ENCODE measurements around the gene GNPTG. TPM values are rescaled to one million over a fixed set of nuclear protein-coding genes. Genes with fewer than 3 reads are reported as not detected.

GNPTG gene
- total and polyA plus RNA-seq, 2 of the 13 experiments (the other 11 are each of a cell fraction or from before 2014, with no cell fraction given) = 22.7 to 71.1 TPM

- TF ChIP-seq ZNF687 (CRISPR knock-in tag; IDR thresholded peaks at IDR 0.05) (peak; percentile 64), HOXD1 (CRISPR knock-in tag; IDR thresholded peaks at IDR 0.05) (0 out of 2 replicates have a peak, but pooled peaks have one; percentile 35), CBX1 (IDR thresholded peaks at IDR 0.05; ENCODE audit: low read depth) (no peak), ZNF569 (CRISPR knock-in tag; IDR thresholded peaks at IDR 0.05; ENCODE audit: borderline replicate concordance) (no peak), ZBTB7A (CRISPR knock-in tag; IDR thresholded peaks at IDR 0.05) (no peak), KDM3A (CRISPR knock-in tag; IDR thresholded peaks at IDR 0.05; ENCODE audit: low read depth) (no peak), ZNF878 (CRISPR knock-in tag; IDR thresholded peaks at IDR 0.05) (no peak), ZUFSP (CRISPR knock-in tag; IDR thresholded peaks at IDR 0.05; ENCODE audit: borderline replicate concordance) (no peak), BRCA1 (CRISPR knock-in tag; IDR thresholded peaks at IDR 0.05) (no peak), TFAP4 (IDR thresholded peaks at IDR 0.05; ENCODE audit: borderline replicate concordance, low read depth) (peak; percentile 18; the same call in 1 of the 2 replicates), PTBP1 (IDR thresholded peaks at IDR 0.05; ENCODE audit: low read depth, low read length, poor library complexity, severe bottlenecking) (no peak), RAD51 (IDR thresholded peaks at IDR 0.05; ENCODE audit: borderline replicate concordance) (peak; percentile 91), ZNF782 (CRISPR knock-in tag; IDR thresholded peaks at IDR 0.05; ENCODE audit: borderline replicate concordance) (no peak), ZNF788 (CRISPR knock-in tag; IDR thresholded peaks at IDR 0.05; ENCODE audit: borderline replicate concordance) (no peak), ELF3 (CRISPR knock-in tag; IDR thresholded peaks at IDR 0.05) (0 out of 2 replicates have a peak, but pooled peaks have one; percentile 12), KLF12 (CRISPR knock-in tag; IDR thresholded peaks at IDR 0.05; ENCODE audit: borderline replicate concordance) (peak; percentile 74; the same call in 1 of the 2 replicates), ZNF317 (CRISPR knock-in tag; IDR thresholded peaks at IDR 0.05) (no peak), NFYB (CRISPR knock-in tag; IDR thresholded peaks at IDR 0.05) (peak; percentile 84), PITX1 (CRISPR knock-in tag; IDR thresholded peaks at IDR 0.05) (peak; percentile 53; the same call in 1 of the 2 replicates), ARNT2 (CRISPR knock-in tag; IDR thresholded peaks at IDR 0.05; ENCODE audit: low read depth) (no peak), XBP1 (CRISPR knock-in tag; IDR thresholded peaks at IDR 0.05) (no peak), JUND (CRISPR knock-in tag; IDR thresholded peaks at IDR 0.05) (no peak)
- TF ChIP-seq, protein P1, sequence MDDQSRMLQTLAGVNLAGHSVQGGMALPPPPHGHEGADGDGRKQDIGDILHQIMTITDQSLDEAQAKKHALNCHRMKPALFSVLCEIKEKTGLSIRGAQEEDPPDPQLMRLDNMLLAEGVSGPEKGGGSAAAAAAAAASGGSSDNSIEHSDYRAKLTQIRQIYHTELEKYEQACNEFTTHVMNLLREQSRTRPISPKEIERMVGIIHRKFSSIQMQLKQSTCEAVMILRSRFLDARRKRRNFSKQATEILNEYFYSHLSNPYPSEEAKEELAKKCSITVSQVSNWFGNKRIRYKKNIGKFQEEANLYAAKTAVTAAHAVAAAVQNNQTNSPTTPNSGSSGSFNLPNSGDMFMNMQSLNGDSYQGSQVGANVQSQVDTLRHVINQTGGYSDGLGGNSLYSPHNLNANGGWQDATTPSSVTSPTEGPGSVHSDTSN (CRISPR knock-in tag; IDR thresholded peaks at IDR 0.05; ENCODE audit: borderline replicate concordance) = no peak
These were observed 56.6 kb downstream of the GNPTG start (continued) for GRCh38 chr16:1408171-1408837.
